ENCODE results near the gene DSCAML1.

DSCAML1 gene

DNA sequence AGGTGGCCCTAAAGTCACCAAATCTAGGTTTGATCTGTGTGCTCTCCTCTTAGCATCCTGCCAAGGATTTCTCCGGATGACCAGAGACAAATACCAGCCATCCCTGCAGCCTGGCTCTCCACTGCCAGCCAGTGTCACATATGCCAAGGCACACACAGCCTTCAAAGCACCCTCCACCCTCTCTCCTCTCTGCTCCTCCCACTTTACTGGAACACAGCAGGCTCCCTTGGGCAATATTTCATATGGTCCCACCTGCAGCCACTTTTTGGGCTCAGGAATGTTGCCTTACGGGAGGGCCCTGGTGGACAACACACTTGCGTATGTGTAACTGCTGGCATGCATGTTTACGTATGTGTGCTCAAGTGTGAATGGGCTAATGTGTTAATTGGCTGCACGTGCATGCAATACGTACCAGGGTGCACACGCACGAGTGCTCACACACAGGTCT lies 285.5 kb downstream of the DSCAML1 start:
- DNase-seq, result no peak

DNA sequence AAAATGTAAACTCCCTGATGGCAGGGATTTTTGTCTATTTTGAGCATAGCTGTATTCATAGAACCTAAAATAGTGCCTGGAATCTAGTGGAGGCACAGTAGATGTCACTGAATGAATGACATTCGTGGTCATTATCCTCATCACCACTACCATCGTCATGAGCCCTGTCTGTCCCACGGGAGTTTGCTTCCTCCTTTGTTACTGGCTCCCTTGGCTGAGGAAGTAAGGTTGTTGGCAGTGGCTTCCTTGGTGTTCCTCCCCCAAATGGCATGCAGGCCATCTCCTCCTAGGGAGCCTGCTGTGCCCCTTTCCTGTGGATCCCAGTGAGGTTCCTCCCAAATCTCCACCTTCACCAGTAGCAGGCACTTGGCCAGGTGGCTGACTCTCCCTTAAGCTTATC lies 286.4 kb downstream of the DSCAML1 start:
- DNase-seq, result no peak

DNA sequence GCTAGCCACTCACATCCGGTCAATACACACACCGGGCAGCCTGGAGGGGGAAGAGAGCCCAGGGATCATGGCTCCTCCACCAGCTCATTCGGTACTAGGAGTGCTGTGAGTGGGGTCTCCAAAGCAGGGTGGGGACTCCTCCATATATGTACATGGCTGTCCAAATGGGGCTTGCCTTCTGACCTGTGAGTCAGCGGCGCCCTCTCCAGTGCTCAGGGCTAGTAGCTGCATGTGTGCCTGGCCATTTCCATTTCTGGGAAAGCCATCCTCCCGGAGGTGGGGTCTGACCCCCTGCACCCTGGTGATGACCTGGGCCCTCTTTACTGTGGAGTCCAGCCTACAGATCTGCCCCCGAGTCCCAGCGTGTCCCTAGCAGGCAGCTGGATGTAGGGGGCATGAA lies 287.5 kb downstream of the DSCAML1 start:
- no peak for DNase-seq

DNA sequence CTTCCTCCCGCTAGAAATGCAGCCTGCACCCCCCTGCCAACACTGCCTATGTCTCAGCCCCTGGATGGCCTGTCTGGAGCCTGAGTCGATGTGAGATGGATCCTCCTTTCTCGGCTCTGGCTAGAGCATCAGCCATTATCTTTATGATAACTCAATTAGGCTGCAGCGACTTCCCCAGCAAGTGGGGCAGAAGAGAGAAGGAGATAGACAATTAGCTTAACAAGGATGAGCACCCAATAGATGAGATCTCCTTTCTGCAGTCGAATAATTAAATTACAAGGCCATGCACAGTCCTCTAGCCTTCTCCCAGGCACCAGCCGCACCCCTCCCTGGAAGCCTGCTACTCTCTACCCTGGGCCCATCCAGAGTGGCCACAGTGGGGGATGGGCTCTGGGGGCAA lies 290.0 kb downstream of the DSCAML1 start:
- DNase-seq, result no peak

DNA sequence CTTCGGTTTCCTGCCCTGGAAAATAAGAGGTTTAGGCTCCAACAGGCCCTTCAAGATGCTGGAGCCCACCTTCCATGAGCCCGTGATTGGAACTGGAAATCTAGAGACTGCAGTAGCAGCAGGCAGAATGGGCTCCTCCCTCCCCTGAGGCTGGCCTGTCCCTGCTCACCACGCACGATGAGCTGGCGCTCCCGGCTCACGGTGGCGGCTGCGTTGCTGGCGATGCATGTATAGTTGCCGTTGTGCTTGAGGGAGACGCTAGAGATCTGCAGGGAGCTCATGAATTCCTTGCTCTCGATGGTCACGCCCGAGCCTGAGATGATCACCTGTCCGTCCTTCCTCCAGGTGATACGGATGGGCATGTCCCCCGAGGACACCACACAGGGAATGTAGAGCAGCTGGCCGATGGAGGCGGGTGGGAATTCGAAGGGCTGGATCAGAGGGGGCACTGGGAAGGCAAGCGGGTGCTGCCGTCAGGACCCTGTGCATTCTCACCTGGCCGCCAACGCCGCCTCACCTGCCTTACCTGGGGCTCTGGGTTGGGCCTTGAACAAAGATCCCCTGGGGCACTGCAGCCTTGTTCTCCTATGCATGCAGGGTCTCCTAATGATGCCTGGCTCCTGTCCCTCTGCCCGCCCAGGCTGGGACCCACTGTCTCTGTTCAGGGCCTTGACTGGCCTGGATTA lies 291.6 kb downstream of the DSCAML1 start:
- DNase-seq, result no peak

DNA sequence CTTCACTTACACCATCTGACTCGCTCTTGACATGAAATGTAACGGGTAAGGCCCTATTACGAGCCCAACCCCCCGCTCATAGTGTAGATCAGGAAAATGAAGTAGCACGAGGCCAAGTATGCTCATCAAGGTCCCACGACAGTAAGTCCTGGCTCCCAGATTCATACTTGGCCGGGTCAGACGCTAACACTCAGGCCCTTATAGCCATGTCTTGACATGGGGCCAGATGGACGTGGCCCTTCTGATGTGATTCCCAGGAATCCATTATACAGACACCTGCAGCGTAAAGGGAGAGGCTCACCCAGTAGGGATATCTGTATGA lies 294.3 kb downstream of the DSCAML1 start:
- no peak for DNase-seq

DNA sequence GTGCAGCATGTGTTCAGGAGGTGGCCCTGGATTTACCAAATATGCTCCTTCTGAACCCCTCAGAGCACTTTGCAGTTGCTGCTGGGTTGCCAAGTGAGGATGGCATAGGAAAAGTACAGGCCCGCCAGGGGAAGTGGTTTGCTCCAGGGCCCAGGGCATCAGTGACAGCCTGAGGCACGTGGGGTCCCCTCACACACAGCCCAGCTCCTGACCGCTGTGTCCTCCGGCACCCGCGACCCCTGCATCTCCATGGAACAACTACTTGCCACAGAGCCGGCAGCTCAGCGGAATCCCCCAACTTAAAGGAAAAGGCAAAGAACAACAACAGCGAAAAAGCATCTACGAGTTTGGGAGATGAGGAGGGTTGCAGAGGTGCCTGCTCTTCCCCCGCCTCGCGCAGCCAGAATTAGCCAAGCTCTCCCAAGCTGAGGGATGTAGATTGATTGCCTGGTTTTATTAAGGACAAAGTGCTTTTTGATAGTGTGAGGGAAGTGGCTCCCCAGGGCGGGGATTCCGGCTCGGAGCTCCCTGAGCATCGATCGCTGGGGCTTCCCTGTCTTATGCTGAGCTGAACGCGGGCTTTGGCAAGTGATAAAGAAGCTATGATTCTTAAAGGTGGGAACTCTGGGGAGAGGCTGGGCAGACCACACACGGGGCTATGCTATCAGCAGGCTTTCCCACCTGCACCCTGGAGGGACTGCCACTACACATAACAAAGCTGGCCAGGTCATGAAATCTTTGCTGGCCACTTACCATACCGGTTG lies 294.8 kb downstream of the DSCAML1 start:
- no peak for DNase-seq

DNA sequence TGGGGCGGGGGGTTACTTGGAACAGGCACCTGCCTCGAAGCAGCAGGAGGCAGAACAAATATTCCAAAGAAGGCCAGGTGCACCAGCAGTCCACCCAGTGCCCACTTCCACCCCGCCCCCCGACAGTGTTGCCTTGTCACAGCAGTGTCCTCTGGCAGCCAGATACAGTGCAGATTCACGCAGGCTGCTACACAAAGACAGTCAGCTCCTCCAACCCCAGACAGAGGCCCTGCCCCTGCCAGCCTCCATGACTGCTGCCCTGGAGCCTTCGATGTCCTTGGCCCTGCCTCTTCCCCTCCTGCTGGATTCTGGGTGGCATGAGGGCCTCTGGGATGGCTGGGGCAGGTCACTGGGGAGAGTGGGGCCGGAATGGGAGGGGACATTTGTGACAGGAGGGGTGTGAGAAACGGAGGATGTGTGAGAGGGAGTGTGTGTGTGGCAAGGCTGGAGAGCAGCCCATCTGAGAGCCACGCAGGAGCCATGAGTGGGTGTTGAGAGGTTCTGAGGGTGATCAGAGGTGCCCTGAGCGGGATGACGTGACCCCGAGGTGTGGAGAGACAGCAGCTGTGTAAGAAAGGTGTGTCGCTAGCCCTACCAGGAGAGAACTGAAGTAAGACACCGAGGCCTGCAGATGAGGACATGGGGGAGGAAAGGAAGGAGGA lies 295.6 kb downstream of the DSCAML1 start:
- DNase-seq, result no peak

DNA sequence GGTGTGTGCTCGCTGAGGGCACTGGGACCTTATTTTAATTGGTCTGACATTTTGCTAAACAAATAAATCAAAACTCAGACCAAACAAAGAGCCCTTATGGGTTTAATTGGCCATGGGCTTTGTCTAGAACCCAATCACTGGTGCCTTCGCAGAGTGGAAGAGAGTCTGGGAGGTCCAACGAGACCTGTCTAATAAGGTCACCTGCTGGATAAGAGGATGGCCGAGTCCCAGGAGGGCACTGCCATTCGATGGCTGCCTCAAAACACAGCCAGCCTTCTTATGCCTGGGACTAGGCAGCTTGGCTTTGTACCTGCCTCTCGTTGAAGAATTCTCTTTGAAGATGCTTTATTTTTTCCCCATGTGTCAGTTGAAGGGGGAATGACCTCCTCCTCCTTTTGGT lies 298.2 kb downstream of the DSCAML1 start:
- no peak for DNase-seq

DNA sequence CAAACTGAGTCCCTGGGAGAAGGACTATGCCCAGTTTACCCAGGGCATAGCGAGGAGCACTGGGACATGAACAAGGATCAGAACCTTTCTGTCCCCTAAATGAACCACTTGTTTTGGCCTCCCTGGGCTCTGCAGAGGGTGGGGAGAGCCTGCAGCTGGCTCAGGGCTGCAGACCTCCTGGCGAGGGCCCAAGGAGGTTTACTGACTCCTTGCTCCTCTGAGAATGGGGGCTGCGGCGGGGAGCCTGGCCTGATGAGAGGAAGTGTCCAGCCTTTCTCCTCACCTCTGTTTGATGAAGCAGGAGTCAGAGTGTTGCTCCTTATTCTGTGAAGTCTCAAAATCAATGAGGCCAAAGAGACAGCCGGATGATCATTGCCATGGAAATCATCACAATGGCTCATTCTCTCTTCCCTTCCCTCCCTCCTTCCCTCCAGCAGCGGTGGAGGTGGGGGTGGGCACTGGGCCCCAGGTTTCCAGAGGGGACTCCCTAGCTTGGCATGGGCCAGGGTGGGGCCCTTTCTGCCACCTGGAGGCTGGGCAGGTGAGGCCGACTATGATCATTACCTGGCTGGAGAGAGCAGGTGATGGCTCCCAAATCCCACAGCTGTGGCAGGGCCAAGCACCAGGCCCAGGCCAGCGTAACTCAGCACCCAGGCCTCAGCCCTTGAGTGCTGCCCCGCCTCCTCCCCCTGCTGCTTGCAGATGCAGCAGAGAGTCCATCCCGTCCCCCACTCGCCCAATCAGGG lies 299.6 kb downstream of the DSCAML1 start:
- DNase-seq, result no peak

DNA sequence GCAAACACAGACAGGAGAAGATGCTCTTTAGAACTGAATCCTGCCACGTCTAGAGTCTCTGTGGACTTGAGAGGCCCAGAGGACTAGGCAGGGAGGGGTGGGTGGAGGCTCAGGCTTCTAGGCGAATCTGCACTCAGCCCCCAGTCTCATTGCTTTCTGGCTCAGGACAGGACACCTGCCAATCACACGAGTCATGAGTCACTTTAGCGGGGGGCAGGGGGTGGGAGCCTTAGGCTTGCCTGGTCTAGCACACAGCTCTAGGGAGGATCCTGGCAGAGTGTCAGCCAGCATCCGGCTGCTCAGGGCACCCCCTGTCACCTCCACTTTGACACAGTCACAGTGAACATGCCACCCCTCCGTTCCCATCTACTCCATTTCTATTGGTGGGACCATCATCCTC lies 301.7 kb downstream of the DSCAML1 start:
- no peak for DNase-seq

DNA sequence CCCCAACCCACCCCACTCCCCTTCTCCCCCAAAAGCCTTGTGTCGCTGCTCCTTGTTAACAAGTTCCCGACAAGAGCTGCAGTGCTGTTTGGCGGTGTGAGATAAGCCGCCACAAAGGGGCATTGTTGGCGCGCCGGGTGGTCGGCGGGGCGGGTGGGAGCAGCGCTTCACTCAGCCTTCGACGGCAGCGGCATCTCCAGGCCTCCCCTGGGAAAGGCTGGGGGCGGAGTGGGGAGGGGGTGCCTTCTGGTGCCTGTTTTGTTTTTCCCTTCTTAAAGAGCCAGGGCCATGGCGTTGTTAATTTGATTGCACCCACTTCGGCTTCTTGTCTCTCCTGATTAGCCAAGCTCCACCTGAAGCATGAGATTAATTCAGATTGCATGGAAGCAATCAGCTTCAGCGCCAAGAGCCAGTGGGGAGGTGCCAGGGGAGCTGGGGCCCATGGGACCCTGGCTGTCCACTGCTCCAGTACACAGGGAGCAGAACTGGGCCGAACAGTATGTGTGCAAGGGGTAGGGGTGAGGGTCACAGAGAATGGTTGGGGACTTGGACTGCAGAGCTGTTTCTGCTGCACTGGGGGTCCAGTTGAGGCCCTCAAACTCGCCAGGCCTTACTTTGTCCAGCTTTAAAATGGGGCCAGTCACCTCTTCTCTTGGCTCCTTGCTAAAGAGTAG lies 304.3 kb downstream of the DSCAML1 start:
- DNase-seq, result no peak

DNA sequence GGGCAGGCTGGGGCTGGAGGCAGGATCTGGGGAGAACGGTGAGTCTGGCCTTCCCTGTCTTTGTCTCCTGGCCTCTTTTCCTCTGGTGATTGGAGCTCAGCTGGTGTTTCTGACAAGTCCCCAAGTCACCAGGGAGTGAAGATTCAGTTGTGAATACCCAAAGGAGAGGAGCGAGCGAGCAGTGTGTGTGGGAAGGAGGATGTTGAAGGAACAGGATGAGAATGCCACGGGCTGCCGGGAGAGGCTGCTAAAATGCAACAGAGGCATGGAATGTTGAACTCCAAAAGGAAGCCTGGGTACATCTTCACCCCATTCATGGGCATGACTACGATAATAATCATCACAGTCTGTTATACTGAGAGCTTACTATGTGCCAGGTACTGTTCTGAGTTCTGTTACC lies 306.1 kb downstream of the DSCAML1 start:
- no peak for DNase-seq

DNA sequence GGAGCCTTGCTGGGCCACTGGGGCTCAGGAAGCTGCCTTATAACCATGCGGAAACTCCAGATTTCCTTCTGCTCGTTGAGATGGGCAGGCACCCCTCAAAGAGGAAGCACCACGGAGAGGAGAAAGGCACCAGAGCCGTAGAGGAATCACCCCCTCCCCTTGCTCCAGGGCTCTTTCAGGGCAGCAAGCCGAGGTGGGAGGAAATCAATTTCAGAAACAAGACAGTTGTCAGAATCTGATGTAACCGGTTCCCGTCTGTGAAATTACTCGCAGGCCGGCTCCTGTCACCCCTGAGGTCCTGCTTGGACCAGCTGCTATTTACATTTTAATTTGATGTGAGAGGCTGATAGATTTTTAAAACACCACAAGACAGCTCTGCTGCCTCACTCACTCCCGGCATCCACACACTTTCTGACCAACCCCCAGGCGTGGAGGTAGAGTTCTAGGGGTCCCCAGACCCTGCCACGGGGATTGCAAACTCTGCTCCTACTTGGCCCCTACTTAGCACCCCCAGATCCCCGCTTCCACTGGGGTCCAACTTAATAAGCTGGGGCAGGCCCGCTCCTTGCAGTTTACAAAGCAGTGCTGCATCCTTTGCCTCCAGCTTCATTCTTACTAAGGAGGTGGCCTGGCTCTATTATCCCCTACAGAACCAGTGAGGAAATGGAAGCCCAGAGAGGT lies 306.9 kb downstream of the DSCAML1 start:
- DNase-seq, result no peak

DNA sequence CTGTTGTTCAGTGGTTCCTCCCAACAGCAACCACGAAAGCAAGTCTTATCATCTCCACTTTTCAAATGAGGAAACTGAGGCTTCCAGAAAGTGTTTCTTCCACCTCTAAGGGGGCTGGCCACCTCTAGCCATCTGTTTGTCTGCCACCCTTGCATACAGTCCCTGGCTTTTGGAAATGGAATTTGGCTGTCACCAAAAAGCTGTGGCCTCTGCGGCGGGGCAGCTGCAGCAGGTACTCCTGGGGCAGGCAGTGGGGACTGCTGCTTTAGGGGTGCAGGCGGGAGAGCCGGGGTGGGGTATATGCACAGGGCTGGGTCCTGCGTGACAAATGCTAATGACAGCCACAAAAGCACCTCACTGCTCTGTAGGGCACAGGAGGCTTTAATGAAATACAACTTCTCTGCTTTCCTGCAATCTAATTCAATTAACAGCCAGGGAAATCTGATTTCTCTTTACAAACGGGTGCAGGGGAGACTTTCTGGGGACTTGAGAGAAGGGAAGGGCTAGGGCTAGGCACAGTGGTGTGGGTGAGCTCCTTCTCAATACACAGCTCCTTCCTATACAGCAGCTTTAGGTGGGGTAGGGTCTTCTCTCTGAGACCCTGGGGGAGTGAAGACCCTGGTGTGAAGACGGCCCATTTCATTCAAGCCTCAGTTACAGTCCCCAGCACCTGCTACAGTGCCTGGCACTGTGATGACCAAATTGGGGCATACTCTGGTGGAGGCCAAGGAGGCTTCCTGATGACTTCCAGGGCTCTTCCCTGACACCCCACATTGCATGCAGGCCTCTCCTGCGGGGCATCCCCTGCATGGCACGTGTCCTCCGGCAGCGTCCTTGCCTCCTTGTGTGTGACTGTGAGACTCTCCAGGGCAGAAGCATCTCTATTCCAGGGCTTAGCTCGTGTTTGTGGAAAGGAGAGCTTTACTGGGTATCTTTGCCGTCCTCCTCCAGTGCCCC lies 307.7 kb downstream of the DSCAML1 start:
- DNase-seq, result no peak

DNA sequence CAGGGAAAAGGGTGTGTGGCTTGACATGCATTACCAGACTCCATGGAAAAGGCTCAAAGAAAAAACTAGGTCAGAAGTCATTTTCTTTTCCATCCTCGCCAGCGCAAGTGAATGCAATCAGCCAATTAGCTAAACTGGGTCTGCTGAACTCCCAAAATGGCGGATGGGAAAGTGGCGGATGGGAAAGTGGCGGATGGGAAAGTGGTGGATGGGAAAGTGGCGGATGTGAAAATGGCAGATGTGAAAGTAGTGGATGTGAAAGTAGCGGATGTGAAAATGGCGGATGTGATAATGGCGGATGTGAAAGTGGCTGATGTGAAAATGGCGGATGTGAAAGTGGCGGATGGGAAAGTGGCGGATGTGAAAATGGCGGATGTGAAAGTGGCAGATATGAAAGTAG lies 311.0 kb downstream of the DSCAML1 start:
- no peak for DNase-seq

DNA sequence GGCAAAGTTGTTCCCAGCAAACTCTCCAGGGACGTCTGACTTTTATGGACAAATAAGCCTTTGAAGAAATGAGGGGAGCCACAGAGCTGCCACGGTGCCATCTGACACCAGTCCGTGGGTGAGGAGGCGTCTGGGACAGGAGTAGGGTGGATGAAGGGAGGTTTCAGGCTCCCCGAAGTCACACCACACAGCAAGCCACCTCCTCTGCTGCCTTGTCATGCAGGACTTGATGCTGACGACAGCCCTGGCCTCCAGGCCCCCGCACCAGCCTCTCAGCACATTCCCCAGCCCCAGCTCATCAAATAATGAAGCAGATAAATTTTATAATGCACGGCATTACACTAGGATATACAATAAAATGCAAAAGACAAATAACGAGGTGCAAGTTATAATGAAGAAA lies 312.9 kb downstream of the DSCAML1 start:
- no peak for DNase-seq

DNA sequence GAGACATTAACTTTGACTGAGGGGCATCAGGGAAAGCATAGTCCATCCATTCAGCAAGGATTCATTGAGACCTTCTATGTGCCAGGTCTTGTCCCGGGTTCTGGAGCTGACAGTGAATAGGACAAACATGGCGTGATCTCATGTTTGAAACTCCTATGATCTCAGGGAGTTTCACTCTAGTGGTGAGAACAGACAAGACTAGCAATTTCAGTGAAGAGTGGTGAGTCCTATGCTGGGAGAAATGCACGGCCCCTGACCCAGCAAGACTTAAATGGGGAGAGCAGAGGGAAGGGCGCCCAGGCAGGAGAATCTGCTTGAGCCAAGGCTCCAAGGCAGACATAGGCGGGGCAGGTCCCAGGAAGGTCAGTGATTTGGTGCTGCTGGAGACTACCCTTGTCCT lies 313.6 kb downstream of the DSCAML1 start:
- DNase-seq, result no peak

DNA sequence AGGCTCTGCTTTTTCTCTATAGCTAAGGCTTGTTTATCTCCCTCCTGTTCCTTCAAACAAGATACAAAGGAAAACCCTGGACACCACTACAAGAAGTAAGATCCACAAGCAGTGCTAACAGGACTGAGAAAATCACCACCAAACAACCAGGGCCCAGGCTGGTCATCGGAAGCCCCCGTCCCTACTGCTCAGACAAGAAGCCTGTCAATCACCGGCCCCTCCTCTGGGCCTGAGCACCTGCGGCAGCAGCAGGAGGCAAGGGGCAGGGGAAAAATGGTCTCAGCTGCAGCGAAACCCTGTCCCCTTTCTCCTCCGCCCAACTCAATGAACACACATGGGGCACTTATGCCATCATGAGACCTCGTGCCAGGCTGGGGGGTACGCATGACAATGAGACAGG lies 314.1 kb downstream of the DSCAML1 start:
- DNase-seq, result no peak

DNA sequence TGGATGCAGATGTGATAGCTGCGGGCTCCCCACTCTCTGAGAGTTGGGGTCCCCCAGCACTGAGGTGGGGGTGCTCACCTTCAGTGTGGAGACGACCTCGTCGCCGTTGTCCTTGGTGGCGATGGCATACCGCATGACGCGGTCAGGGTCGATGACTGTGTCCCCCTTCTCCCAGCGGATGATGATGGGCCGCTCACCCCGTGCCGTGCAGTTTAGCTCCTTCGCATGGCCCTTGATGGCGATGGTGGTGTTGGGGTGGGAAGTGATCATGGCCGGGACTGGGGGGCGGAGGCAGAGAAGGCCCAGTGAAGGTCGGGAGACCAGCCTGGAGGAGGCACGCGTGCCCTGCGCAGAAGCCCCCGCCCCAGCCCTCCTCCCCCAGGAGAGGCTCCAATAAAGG lies 315.1 kb downstream of the DSCAML1 start:
- no peak for DNase-seq

DNA sequence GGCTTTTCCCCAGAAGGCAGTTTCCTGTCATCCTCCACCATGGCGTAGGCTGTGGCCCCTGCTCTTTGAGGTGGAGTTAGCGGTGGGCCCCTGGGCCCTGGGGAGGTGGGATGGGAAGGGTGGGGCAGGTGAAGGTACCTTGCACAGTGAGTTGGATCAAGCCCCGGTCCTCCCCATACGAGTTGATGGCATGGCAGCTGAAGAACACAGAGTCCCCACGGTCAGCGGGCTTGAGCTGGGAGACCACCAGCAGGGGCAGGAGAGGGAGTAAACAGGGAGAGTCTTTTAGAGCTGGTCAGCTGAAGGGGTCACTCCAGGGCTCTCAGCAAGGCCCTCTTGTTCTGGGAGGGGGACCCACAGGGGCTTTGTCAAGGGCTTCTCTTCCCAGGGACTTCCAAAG lies 316.0 kb downstream of the DSCAML1 start:
- DNase-seq, result no peak
